ENCODE results near the gene ALB.

ALB gene

GRCh38 chr4:73438582-73439215 is 34.6 kb downstream of the ALB start:
- TF ChIP-seq ZFX (IDR thresholded peaks at IDR 0.05) (no peak), CTCF (conservative IDR thresholded peaks at IDR 0.05) (no peak)
- H3K27ac ChIP-seq = no peak overlapping the region

- TF ChIP-seq CTCF (conservative IDR thresholded peaks at IDR 0.05) = no peak
- no peak for TF ChIP-seq ZFX (IDR thresholded peaks at IDR 0.05)
Observed at GRCh38 chr4:73439445-73439844, 35.4 kb downstream of the ALB start.

GRCh38 chr4:73439991-73440390 is 35.9 kb downstream of the ALB start:
- no peak for TF ChIP-seq ZFX (IDR thresholded peaks at IDR 0.05)
- TF ChIP-seq CTCF (conservative IDR thresholded peaks at IDR 0.05) = no peak
- no peak overlapping the region for H3K27ac ChIP-seq

More at GRCh38 chr4:73439445-73439844, 35.4 kb downstream of the ALB start:
- H3K27ac ChIP-seq = no peak overlapping the region

DNA sequence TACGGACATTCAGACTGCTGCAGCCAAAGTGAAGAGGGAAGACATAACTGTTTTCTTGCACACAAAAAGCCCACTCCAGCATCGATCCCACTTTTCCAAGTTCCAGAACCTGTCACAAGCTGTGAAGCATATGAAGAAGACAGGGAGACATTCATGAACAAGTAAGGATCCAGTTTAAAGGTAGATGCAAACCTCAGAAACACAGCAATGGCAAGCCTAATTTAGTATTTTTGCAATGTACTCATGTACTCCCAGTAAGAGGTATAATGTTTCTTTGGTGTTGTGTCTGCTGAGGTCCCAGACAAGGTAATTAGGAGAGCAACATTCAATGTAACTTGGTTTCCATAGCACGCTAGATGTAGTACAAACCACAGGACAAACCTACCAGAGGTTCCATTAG is 36.6 kb downstream of the ALB start:
- H3K27ac ChIP-seq = no peak overlapping the region
- TF ChIP-seq ZFX (IDR thresholded peaks at IDR 0.05) = no peak
- TF ChIP-seq CTCF (conservative IDR thresholded peaks at IDR 0.05) = no peak

GRCh38 chr4:73442275-73442674 is 38.2 kb downstream of the ALB start:
- TF ChIP-seq CTCF (conservative IDR thresholded peaks at IDR 0.05) = no peak
- no peak for TF ChIP-seq ZFX (IDR thresholded peaks at IDR 0.05)
- H3K27ac ChIP-seq = no peak overlapping the region

DNA sequence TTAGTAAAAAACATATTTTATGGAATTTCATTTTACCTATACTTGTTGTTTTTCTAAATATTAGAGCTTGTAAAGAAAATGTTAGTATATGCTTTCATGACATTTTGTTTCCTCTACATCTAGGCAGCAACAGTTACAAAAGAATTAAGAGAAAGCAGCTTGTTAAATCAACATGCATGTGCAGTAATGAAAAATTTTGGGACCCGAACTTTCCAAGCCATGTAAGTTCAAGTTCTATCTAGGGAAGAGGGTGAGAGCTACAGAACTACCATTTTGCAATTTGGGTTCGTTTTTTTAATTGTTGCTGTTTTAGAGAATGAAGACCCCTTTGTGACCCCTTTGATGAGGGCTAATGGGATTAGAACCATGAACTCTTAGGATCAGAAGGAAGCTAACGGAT is 39.1 kb downstream of the ALB start:
- TF ChIP-seq CTCF (conservative IDR thresholded peaks at IDR 0.05) = no peak
- TF ChIP-seq ZFX (IDR thresholded peaks at IDR 0.05) = no peak
- no peak overlapping the region for H3K27ac ChIP-seq

DNA sequence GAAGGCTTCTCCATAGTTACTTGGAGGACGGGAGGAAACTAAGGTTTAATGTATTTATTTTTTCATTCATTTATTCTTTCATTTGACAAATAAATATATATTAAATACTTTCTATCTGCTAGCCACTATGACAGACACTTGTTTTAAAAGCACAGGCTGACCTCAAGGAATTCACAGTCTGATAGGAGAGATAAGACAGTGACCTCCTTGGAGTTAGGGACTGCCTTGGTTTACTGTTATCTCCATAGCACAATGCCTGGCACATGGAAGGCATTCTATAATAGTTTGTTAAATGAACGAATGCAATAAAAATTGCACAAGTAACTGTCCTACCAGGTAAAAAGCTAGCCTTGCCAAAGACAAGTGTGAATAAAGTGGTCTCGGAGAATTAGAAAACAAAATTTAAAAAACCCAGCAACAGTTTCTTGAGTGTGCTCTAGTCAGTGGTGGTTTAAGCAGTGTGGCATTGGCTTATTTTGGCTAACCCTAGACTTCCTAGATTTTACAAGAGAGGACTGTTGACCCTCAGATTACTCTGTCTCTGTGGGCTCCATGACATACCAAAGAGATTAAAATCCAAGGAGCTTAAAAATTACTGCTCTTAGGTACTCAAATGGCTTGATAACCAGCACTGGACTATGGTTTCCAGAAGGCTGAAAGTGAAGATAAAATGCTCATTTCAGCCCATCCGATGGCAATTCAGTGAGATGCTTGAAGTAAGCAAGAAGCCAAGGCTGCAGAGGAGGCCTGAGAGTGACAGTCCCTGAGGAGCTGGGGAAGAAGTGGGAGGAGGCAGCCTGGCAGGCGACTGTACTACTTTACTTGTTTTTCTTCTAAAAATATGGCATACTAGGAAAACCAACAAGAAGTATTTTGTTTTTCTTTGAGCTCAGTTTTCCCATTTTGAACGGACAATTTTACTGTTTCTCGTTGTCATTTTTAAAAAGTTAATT is 41.6 kb downstream of the ALB start:
- H3K27ac ChIP-seq = no peak overlapping the region
- TF ChIP-seq ZFX (IDR thresholded peaks at IDR 0.05) (no peak), CTCF (conservative IDR thresholded peaks at IDR 0.05) (no peak)
